Bronchial epithelial cell (primary cell): ENCODE results near the gene GPR78. TPM values are rescaled to one million over a fixed set of nuclear protein-coding genes. Genes with fewer than 3 reads are reported as not detected.

Source experiments
- DNase-seq: peaks from one replicate; pipeline ENCODE4 v3.0.0-alpha.2; 2010; ENCODE audit warnings: low read depth
- FAIRE-seq: peaks from 2 replicates; lab custom pipeline; 2011; peaks lifted over from hg19 to GRCh38; lab: Jason Lieb, UNC
- H3K27me3 ChIP-seq: 2 replicates; pipeline ENCODE4 v1.5.1; 2011; ENCODE audit warnings: low read length; ENCODE audit not compliant: control insufficient read depth, insufficient read depth
- H3K36me3 ChIP-seq: 2 replicates; pipeline ENCODE4 v1.5.1; 2011; ENCODE audit warnings: low read length; ENCODE audit not compliant: control insufficient read depth, insufficient read depth
- H3K4me3 ChIP-seq: 2 replicates; pipeline ENCODE4 v1.5.1; 2011; ENCODE audit warnings: mild to moderate bottlenecking, low read depth, low read length, control low read depth
- CTCF ChIP-seq: IDR thresholded peaks from 2 replicates; pipeline ENCODE4 v1.5.1; 2011; ENCODE audit warnings: mild to moderate bottlenecking, moderate library complexity, low read length, control low read depth, inconsistent platforms; ENCODE audit not compliant: insufficient read depth, severe bottlenecking
- total RNA-seq: library from RNA; depleted of rRNA; stranded (reverse); fragments of >200 nt; gene quantifications from 2 replicates; pipeline ENCODE4 v1.2.1, GENCODE V29; 2014

GPR78 gene
- total RNA-seq, 1 donor from 2014 or later = under 0.01 TPM

GRCh38 chr4:8577972-8578371, 2.2 kb upstream of the GPR78 start:
- no peaks in the 10 kb centered on the region for H3K36me3 ChIP-seq
- no peak overlapping the region for H3K4me3 ChIP-seq
- DNase-seq = peak; percentile 3
- no peak for TF ChIP-seq CTCF
- H3K27me3 ChIP-seq = peaks cover 5% of the 10 kb centered on the region
- peak; percentile 13 for FAIRE-seq

GRCh38 chr4:8578717-8579116, 1.5 kb upstream of the GPR78 start:
- FAIRE-seq (no peak), DNase-seq (no peak)
- no peaks in the 10 kb centered on the region for H3K36me3 ChIP-seq
- H3K27me3 ChIP-seq = peaks cover 5% of the 10 kb centered on the region
- TF ChIP-seq CTCF = no peak
- no peak overlapping the region for H3K4me3 ChIP-seq

- no peak for TF ChIP-seq CTCF
- Histone ChIP-seq H3K27me3 (peaks cover 5% of the 10 kb centered on the region), H3K4me3 (no peak overlapping the region), H3K36me3 (no peaks in the 10 kb centered on the region)
- no peak for DNase-seq
- no peak for FAIRE-seq
Measured at GRCh38 chr4:8579526-8580320, 469 bp upstream of the GPR78 start.

GRCh38 chr4:8581094-8581861, 1.1 kb downstream of the GPR78 start:
- Histone ChIP-seq H3K36me3 (no peaks in the 10 kb centered on the region), H3K4me3 (no peak overlapping the region), H3K27me3 (peaks cover 5% of the 10 kb centered on the region)
- TF ChIP-seq CTCF = no peak
- FAIRE-seq (no peak), DNase-seq (no peak)

- no peak overlapping the region for H3K4me3 ChIP-seq
- no peak for FAIRE-seq
- peaks cover 7% of the 10 kb centered on the region for H3K27me3 ChIP-seq
- H3K36me3 ChIP-seq = no peaks in the 10 kb centered on the region
- TF ChIP-seq CTCF = no peak
- no peak for DNase-seq
Measured at GRCh38 chr4:8582016-8582415, 1.8 kb downstream of the GPR78 start.
